ENCODE measurements around the gene TPCN2. TPM values are rescaled to one million over a fixed set of nuclear protein-coding genes. Genes with fewer than 3 reads are reported as not detected.

The TPCN2 gene
- total RNA-seq, 4 donors from 2014 or later, result 5.6 to 54.6 (median 17.7) TPM

DNA sequence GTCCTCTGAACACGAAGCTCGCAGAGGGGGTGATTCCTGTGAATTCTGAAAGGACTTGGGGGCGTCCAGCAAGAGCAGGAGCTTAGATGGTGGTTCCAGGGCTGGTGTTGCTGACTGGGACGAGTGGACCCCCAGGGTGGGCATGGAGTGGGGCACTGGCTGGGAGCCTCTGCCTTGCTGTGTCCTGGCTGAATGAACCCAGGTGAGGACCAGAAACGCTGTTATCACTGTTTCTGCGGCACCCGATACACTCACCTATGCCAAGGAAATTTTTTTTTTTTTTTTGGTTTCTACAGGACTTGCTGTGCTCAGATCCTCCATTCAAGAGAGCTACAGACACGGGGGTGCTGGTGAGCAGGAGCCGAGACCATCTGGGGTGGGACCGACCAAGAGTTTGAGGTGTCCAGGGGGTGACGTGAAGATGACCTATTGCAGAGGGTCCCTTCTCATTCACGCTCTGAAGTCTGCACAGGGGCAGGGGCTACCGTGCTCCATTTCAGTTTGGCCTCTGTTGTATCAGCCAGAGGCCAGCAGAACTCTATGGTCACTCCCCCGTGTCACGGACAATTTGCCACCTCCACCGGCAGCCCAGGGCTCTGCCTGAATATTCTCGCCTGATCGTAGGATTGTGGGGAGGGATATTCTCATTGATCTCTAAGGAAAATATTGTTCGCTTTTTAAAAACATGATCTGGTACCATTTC, 110.6 kb downstream of the TPCN2 start:
- Histone ChIP-seq H3K4me3 (no peak overlapping the region), H3K36me3 (no peaks in the 10 kb centered on the region), H3K4me1 (peaks cover 0 to 7% of the 10 kb centered on the region in 2 donors), H3K27me3 (no peaks in the 10 kb centered on the region), H3K9me3 (no peaks in the 10 kb centered on the region), H3K27ac (no peak overlapping the region)
- DNase-seq, result no peak
- TF ChIP-seq POLR2A (IDR thresholded peaks at IDR 0.05), result no peak
- TF ChIP-seq, protein P1, sequence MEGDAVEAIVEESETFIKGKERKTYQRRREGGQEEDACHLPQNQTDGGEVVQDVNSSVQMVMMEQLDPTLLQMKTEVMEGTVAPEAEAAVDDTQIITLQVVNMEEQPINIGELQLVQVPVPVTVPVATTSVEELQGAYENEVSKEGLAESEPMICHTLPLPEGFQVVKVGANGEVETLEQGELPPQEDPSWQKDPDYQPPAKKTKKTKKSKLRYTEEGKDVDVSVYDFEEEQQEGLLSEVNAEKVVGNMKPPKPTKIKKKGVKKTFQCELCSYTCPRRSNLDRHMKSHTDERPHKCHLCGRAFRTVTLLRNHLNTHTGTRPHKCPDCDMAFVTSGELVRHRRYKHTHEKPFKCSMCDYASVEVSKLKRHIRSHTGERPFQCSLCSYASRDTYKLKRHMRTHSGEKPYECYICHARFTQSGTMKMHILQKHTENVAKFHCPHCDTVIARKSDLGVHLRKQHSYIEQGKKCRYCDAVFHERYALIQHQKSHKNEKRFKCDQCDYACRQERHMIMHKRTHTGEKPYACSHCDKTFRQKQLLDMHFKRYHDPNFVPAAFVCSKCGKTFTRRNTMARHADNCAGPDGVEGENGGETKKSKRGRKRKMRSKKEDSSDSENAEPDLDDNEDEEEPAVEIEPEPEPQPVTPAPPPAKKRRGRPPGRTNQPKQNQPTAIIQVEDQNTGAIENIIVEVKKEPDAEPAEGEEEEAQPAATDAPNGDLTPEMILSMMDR (IDR thresholded peaks at IDR 0.05), result no peak
- intact Hi-C loops (cut with DNase I; ENCODE audit: low total_unique reads), result no loop called here

DNA sequence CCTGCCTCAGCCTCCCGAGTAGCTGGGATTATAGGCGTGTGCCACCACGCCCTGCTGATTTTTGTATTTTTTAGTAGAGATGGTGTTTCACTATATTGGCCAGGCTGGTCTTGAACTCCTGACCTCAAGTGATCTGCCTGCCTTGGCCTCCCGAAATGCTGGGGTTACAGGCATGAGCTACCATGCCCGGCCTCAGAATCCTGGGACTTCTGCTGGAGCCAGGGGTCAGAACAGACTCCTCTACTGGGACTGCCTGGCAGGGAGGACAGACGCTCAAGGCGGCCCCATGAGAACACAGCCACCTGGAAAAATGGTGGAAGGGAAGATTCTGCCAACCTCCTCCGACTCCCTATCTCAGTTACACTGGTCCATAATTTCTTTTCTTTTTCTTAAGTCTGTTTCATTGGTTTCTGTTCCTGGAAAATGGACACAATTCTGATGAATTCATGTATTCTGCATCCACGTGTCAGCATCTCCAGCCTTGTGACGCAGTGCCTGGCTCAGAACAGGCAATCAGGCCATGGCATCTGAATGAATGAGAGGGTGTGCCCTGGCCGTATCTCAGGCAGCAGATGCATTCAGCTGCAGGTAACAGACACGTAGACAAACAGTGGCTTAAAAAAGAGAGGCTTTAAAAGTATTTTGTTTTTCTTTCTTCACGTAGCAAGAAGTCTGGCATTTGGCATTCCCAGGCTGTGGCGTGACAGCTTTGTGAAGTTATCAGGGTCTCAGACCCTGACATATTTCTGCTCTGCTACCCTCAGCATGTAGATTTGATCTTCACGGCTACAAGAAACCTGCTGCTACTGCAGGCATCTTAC, 111.8 kb downstream of the TPCN2 start:
- no peaks in the 10 kb centered on the region for H3K9me3 ChIP-seq
- intact Hi-C loops (cut with DNase I; ENCODE audit: low total_unique reads), result no loop called here
- no peaks in the 10 kb centered on the region for H3K36me3 ChIP-seq
- peaks cover 0 to 7% of the 10 kb centered on the region in 2 donors for H3K4me1 ChIP-seq
- no peaks in the 10 kb centered on the region for H3K27me3 ChIP-seq
- no peak for DNase-seq
- H3K27ac ChIP-seq, result no peak overlapping the region
- no peak overlapping the region for H3K4me3 ChIP-seq
- TF ChIP-seq, protein P1 (IDR thresholded peaks at IDR 0.05), result no peak
- no peak for TF ChIP-seq POLR2A (IDR thresholded peaks at IDR 0.05)

DNA sequence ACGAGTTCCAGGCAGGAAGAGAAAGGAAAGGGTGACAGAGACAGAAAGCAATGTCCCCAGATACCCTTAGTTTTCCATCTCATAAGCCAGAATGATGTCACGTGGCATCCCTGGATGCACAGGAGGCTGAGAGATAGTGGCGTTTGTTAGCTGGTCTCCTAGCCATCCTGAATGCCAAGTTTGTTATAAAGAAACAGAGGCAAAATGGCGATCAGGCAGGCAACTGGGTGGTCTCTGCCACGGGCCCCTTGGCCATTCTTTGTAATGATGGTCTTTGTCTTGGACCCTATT, 112.3 kb downstream of the TPCN2 start:
- no peak overlapping the region for H3K27ac ChIP-seq
- H3K27me3 ChIP-seq, result no peaks in the 10 kb centered on the region
- DNase-seq, result no peak
- no peaks in the 10 kb centered on the region for H3K36me3 ChIP-seq
- H3K4me1 ChIP-seq, result peaks cover 0 to 7% of the 10 kb centered on the region in 2 donors
- no peak overlapping the region for H3K4me3 ChIP-seq
- intact Hi-C loops (cut with DNase I; ENCODE audit: low total_unique reads), result no loop called here
- TF ChIP-seq, protein P1 (IDR thresholded peaks at IDR 0.05), result no peak
- no peak for TF ChIP-seq POLR2A (IDR thresholded peaks at IDR 0.05)
- no peaks in the 10 kb centered on the region for H3K9me3 ChIP-seq

DNA sequence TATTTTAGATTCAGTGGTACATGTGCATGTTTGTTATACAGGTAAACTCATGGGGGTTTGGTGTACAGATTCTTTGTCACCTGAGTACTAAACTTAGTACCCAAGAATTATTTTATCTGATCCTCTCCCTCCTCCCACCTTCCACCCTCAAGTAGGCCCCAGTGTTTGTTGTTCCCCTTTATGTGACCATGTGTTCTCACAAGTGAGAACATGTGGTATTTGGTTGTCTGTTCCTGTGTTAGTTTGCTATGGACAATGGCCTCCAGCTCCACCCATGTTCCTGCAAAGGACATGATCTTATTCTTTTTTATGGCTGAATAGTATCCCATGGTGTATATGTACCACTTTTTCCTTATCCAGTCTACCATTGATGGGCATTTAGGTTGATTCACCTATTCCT, 113.8 kb downstream of the TPCN2 start:
- no peaks in the 10 kb centered on the region for H3K4me1 ChIP-seq
- intact Hi-C loops (cut with DNase I; ENCODE audit: low total_unique reads), result no loop called here
- no peaks in the 10 kb centered on the region for H3K36me3 ChIP-seq
- DNase-seq, result no peak
- no peak overlapping the region for H3K4me3 ChIP-seq
- no peak overlapping the region for H3K27ac ChIP-seq
- TF ChIP-seq POLR2A (IDR thresholded peaks at IDR 0.05), result no peak
- TF ChIP-seq, protein P1 (IDR thresholded peaks at IDR 0.05), result no peak
- H3K27me3 ChIP-seq, result no peaks in the 10 kb centered on the region
- no peaks in the 10 kb centered on the region for H3K9me3 ChIP-seq

DNA sequence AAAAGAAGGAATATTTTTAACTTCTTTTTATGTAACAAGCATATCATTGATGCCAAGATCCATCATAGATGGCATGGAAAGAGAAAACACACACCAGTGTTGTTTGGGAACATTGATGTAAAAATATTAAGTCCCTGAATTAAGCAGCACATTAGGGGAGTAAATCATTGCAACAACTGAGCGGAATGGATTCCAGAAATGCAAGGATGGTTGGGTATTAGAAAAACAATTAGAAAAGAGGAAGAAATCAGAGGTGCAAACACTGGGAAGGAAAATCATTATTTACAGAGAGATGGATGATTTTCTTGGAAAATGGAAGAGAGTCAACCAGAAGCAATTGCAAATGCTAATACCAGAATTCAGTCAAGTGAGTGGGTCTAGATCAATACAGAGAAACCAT, 115.1 kb downstream of the TPCN2 start:
- intact Hi-C loops (cut with DNase I; ENCODE audit: low total_unique reads), result no loop called here
- H3K36me3 ChIP-seq, result no peaks in the 10 kb centered on the region
- no peak for DNase-seq
- no peaks in the 10 kb centered on the region for H3K4me1 ChIP-seq
- H3K4me3 ChIP-seq, result no peak overlapping the region
- no peaks in the 10 kb centered on the region for H3K9me3 ChIP-seq
- H3K27ac ChIP-seq, result no peak overlapping the region
- no peaks in the 10 kb centered on the region for H3K27me3 ChIP-seq
- TF ChIP-seq, protein P1 (IDR thresholded peaks at IDR 0.05), result no peak
- TF ChIP-seq POLR2A (IDR thresholded peaks at IDR 0.05), result no peak
